Fibroblast of lung (primary cell): ENCODE data around the gene OR6C75. TPM values are rescaled to one million over a fixed set of nuclear protein-coding genes. Genes with fewer than 3 reads are reported as not detected.
"Not testable (repeated sequence)": the region's sequence is repeated elsewhere in the genome, so short reads cannot be mapped to it uniquely, and the experiment has no call there.

ENCODE experiments used
- DNase-seq, 2 donors: peaks; one replicate each; pipeline versions ENCODE4 v3.0.0 to v3.0.0-alpha.2; 2010; ENCODE audit warnings: low read depth in 2 of 2
- H2AFZ ChIP-seq: 2 replicates; pipeline ENCODE4 v1.5.1; 2012; ENCODE audit warnings: low read length, control low read depth, inconsistent platforms
- H3K27ac ChIP-seq: 2 replicates; pipeline ENCODE4 v1.5.1; 2011; ENCODE audit warnings: low read length, control low read depth; ENCODE audit not compliant: insufficient read depth
- H3K27me3 ChIP-seq: 2 replicates; pipeline ENCODE4 v1.5.1; 2011; ENCODE audit warnings: mild to moderate bottlenecking, low read length; ENCODE audit not compliant: control insufficient read depth, insufficient read depth
- H3K36me3 ChIP-seq: 2 replicates; pipeline ENCODE4 v1.5.1; 2011; ENCODE audit warnings: low read length; ENCODE audit not compliant: control insufficient read depth, insufficient read depth
- H3K4me1 ChIP-seq: 2 replicates; pipeline ENCODE4 v1.5.1; 2011; ENCODE audit warnings: low read length; ENCODE audit not compliant: control insufficient read depth, insufficient read depth; ENCODE audit errors: extremely low read depth
- H3K4me2 ChIP-seq: 2 replicates; pipeline ENCODE4 v1.5.1; 2011; ENCODE audit warnings: low read length, control low read depth; ENCODE audit not compliant: insufficient read depth; ENCODE audit errors: extremely low read depth
- H3K4me3 ChIP-seq, 4 experiments: fragments of 200-600 bp in 1 of 4; sonication (generic) in 1 of 4; replicated peaks in 1 of 4; 2 replicates each; pipeline ENCODE4 v1.5.1; 2011 to 2016; ENCODE audit warnings: low read length in 4 of 4, low read depth in 3 of 4, mild to moderate bottlenecking in 3 of 4, control low read depth in 2 of 4, inconsistent platforms in 1 of 4, mixed read lengths in 1 of 4; ENCODE audit not compliant: insufficient read depth in 1 of 4; ENCODE audit errors: control extremely low read depth in 1 of 4
- H3K79me2 ChIP-seq: 2 replicates; pipeline ENCODE4 v1.5.1; 2012; ENCODE audit warnings: mild to moderate bottlenecking, low read length, inconsistent platforms; ENCODE audit not compliant: control insufficient read depth, insufficient read depth
- H3K9ac ChIP-seq: 2 replicates; pipeline ENCODE4 v1.5.1; 2011; ENCODE audit warnings: mild to moderate bottlenecking, low read length, control low read depth; ENCODE audit not compliant: insufficient read depth
- H3K9me3 ChIP-seq: 2 replicates; pipeline ENCODE4 v1.5.1; 2012; ENCODE audit warnings: low read depth, low read length; ENCODE audit not compliant: control insufficient read depth, insufficient read depth
- H4K20me1 ChIP-seq: 2 replicates; pipeline ENCODE4 v1.5.1; 2011; ENCODE audit warnings: low read length; ENCODE audit not compliant: control insufficient read depth, insufficient read depth; ENCODE audit errors: extremely low read depth
- CTCF ChIP-seq, 2 donors: IDR thresholded peaks in 1 of 2; conservative IDR thresholded peaks in 1 of 2; 1 replicate in 1 of 2; 2 replicates in 1 of 2; pipeline ENCODE4 v1.5.1; 2011 to 2012; ENCODE audit warnings: low read length in 2 of 2, control low read depth in 1 of 2, inconsistent platforms in 1 of 2, low read depth in 1 of 2, mild to moderate bottlenecking in 1 of 2
- EZH2 ChIP-seq: IDR thresholded peaks from 2 replicates; pipeline ENCODE4 v1.5.1; 2012; ENCODE audit warnings: low read length, control low read depth, mild to moderate bottlenecking; ENCODE audit errors: missing control alignments
- polyA plus RNA-seq, 2 donors: library from polyadenylated mRNA; depleted of rRNA in 1 of 2; stranded (reverse) in 1 of 2; unstranded in 1 of 2; fragments of >200 nt; gene quantifications; 2 replicates each; pipeline ENCODE4 v1.2.1, GENCODE V29; 2011 to 2012; ENCODE audit warnings: missing spikeins in 1 of 2
- total RNA-seq: library from RNA; depleted of rRNA; stranded (reverse); fragments of >200 nt; gene quantifications from 2 replicates; pipeline ENCODE4 v1.2.1, GENCODE V29; 2014

The OR6C75 gene
- total and polyA plus RNA-seq, 2 donors (not counting 1 experiment from before 2014, with no cell fraction given), result not detected

GRCh38 chr12:55407866-55408265 is 45.1 kb downstream of the OR6C75 start:
- Histone ChIP-seq H4K20me1 (no peaks in the 10 kb centered on the region), H3K9ac (no peak overlapping the region), H3K27ac (no peak overlapping the region), H3K9me3 (no peaks in the 10 kb centered on the region), H3K4me3 (no peak overlapping the region), H3K4me2 (no peak overlapping the region), H2AFZ (no peak overlapping the region), H3K27me3 (no peaks in the 10 kb centered on the region), H3K36me3 (no peaks in the 10 kb centered on the region), H3K79me2 (no peaks in the 10 kb centered on the region), H3K4me1 (no peaks in the 10 kb centered on the region)
- no peak for TF ChIP-seq EZH2
- TF ChIP-seq CTCF (conservative IDR thresholded peaks at IDR 0.05 in 1 of 2, IDR thresholded peaks at IDR 0.05 in 1 of 2; ENCODE audit: low read depth in 1 of 2, low read length in 2 of 2), result no peak
- DNase-seq, result no peak

- not testable (repeated sequence) for H3K4me3 ChIP-seq, H3K4me1 ChIP-seq, H3K36me3 ChIP-seq, H3K9me3 ChIP-seq, H3K4me2 ChIP-seq, H3K9ac ChIP-seq, H3K27ac ChIP-seq, H3K27me3 ChIP-seq, H2AFZ ChIP-seq, DNase-seq, H4K20me1 ChIP-seq, H3K79me2 ChIP-seq
Observed at GRCh38 chr12:55409133-55409532, 46.4 kb downstream of the OR6C75 start.

- H3K27ac ChIP-seq, H3K9ac ChIP-seq, H4K20me1 ChIP-seq, H3K4me3 ChIP-seq, H3K9me3 ChIP-seq, H3K79me2 ChIP-seq, H3K4me2 ChIP-seq, H3K4me1 ChIP-seq, H3K36me3 ChIP-seq, H2AFZ ChIP-seq, DNase-seq, H3K27me3 ChIP-seq: not testable (repeated sequence)
Observed at GRCh38 chr12:55412138-55412537, 49.4 kb downstream of the OR6C75 start.

GRCh38 chr12:55413498-55414388 is 51.0 kb downstream of the OR6C75 start:
- not testable (repeated sequence) for H3K9ac ChIP-seq, H3K4me2 ChIP-seq, H3K27ac ChIP-seq, H3K4me3 ChIP-seq, H2AFZ ChIP-seq, DNase-seq, H3K36me3 ChIP-seq, H3K27me3 ChIP-seq, H3K4me1 ChIP-seq, H4K20me1 ChIP-seq, H3K79me2 ChIP-seq, H3K9me3 ChIP-seq

GRCh38 chr12:55414396-55414823 is 51.6 kb downstream of the OR6C75 start:
- H3K27ac ChIP-seq, H3K9ac ChIP-seq, H3K79me2 ChIP-seq, H3K4me1 ChIP-seq, DNase-seq, H3K9me3 ChIP-seq, H3K27me3 ChIP-seq, H4K20me1 ChIP-seq, H2AFZ ChIP-seq, H3K4me2 ChIP-seq, H3K4me3 ChIP-seq, H3K36me3 ChIP-seq: not testable (repeated sequence)

GRCh38 chr12:55414889-55415288 is 52.1 kb downstream of the OR6C75 start:
- not testable (repeated sequence) for H3K9me3 ChIP-seq, H3K27ac ChIP-seq, DNase-seq, H3K9ac ChIP-seq, H3K4me1 ChIP-seq, H3K4me2 ChIP-seq, H3K27me3 ChIP-seq, H2AFZ ChIP-seq, H3K79me2 ChIP-seq, H3K36me3 ChIP-seq, H4K20me1 ChIP-seq, H3K4me3 ChIP-seq
